Stomach smooth muscle (tissue), 2 donors: ENCODE results near the gene RAB23.
"Not testable (repeated sequence)": the region's sequence is repeated elsewhere in the genome, so short reads cannot be mapped to it uniquely, and the experiment has no call there.

Experiments used
- H3K27ac ChIP-seq: one replicate; pipeline ENCODE4 v1.7.0; 2013; ENCODE audit warnings: mild to moderate bottlenecking, low read length, inconsistent platforms
- H3K27me3 ChIP-seq, 2 donors: one replicate each; pipeline ENCODE4 v1.7.0; 2013; ENCODE audit warnings: low read length in 2 of 2; ENCODE audit not compliant: insufficient read depth in 2 of 2, control insufficient read depth in 1 of 2
- H3K36me3 ChIP-seq, 2 donors: one replicate each; pipeline ENCODE4 v1.7.0; 2013; ENCODE audit warnings: low read length in 2 of 2; ENCODE audit not compliant: control insufficient read depth in 2 of 2, insufficient read depth in 2 of 2
- H3K4me1 ChIP-seq: one replicate; pipeline ENCODE4 v1.7.0; 2013; ENCODE audit warnings: low read length; ENCODE audit not compliant: control insufficient read depth, insufficient read depth
- H3K4me3 ChIP-seq, 2 donors: one replicate each; pipeline ENCODE4 v1.7.0; 2013; ENCODE audit warnings: low read length in 2 of 2
- H3K9ac ChIP-seq, 2 donors: one replicate each; pipeline ENCODE4 v1.7.0; 2013; ENCODE audit warnings: low read length in 2 of 2, mild to moderate bottlenecking in 1 of 2
- H3K9me3 ChIP-seq, 2 donors: one replicate each; pipeline ENCODE4 v1.7.0; 2013; ENCODE audit warnings: low read length in 2 of 2; ENCODE audit not compliant: control insufficient read depth in 2 of 2
- donor health status: healthy.
- donor health status: Pancreatic carcinoma.

Gene RAB23

GRCh38 chr6:57256541-57256940, 34.4 kb upstream of the RAB23 start:
- no peaks in the 10 kb centered on the region for H3K36me3 ChIP-seq
- H3K27ac ChIP-seq: peak overlapping the region; percentile 98
- peak overlapping the region in 1 of 2 donors; percentile 41 for H3K9ac ChIP-seq
- H3K4me3 ChIP-seq: no peak overlapping the region
- no peaks in the 10 kb centered on the region for H3K9me3 ChIP-seq
- H3K4me1 ChIP-seq: peaks cover 40% of the 10 kb centered on the region
- H3K27me3 ChIP-seq: no peaks in the 10 kb centered on the region

- Histone ChIP-seq H3K9me3 (no peaks in the 10 kb centered on the region), H3K9ac (no peak overlapping the region), H3K4me1 (peaks cover 34% of the 10 kb centered on the region), H3K27ac (no peak overlapping the region), H3K4me3 (no peak overlapping the region), H3K27me3 (no peaks in the 10 kb centered on the region), H3K36me3 (no peaks in the 10 kb centered on the region)
Observed at GRCh38 chr6:57255451-57256169, 33.5 kb upstream of the RAB23 start.

- H3K36me3 ChIP-seq: no peaks in the 10 kb centered on the region
Observed at GRCh38 chr6:57254055-57254717, 32.1 kb upstream of the RAB23 start.

GRCh38 chr6:57252975-57253374, 30.9 kb upstream of the RAB23 start:
- peak overlapping the region; percentile 63 for H3K27ac ChIP-seq
- H3K9ac ChIP-seq: no peak overlapping the region
- no peaks in the 10 kb centered on the region for H3K36me3 ChIP-seq
- peaks cover 24% of the 10 kb centered on the region for H3K4me1 ChIP-seq
- no peak overlapping the region for H3K4me3 ChIP-seq
- no peaks in the 10 kb centered on the region for H3K27me3 ChIP-seq
- no peaks in the 10 kb centered on the region for H3K9me3 ChIP-seq

More at GRCh38 chr6:57254055-57254717, 32.1 kb upstream of the RAB23 start:
- Histone ChIP-seq H3K4me1 (peaks cover 30% of the 10 kb centered on the region), H3K4me3 (no peak overlapping the region), H3K27me3 (no peaks in the 10 kb centered on the region), H3K9ac (no peak overlapping the region), H3K27ac (peak overlapping the region; percentile 63), H3K9me3 (no peaks in the 10 kb centered on the region)

- Histone ChIP-seq H3K4me1 (peaks cover 17% of the 10 kb centered on the region), H3K9ac (no peak overlapping the region), H3K4me3 (no peak overlapping the region), H3K36me3 (no peaks in the 10 kb centered on the region), H3K27ac (peak overlapping the region; percentile 63), H3K9me3 (no peaks in the 10 kb centered on the region), H3K27me3 (no peaks in the 10 kb centered on the region)
Observed at GRCh38 chr6:57252137-57252536, 30.0 kb upstream of the RAB23 start.

- H3K27me3 ChIP-seq: no peaks in the 10 kb centered on the region
- no peaks in the 10 kb centered on the region for H3K36me3 ChIP-seq
- H3K9me3 ChIP-seq: no peaks in the 10 kb centered on the region
- no peak overlapping the region for H3K9ac ChIP-seq
- H3K4me3 ChIP-seq: no peak overlapping the region
- H3K4me1 ChIP-seq: peaks cover 17% of the 10 kb centered on the region
- H3K27ac ChIP-seq: no peak overlapping the region
Observed at GRCh38 chr6:57250348-57250747, 28.2 kb upstream of the RAB23 start.

GRCh38 chr6:57248311-57248895, 26.3 kb upstream of the RAB23 start:
- H3K27ac ChIP-seq: no peak overlapping the region
- peaks cover 5% of the 10 kb centered on the region for H3K4me1 ChIP-seq
- no peaks in the 10 kb centered on the region for H3K27me3 ChIP-seq
- H3K4me3 ChIP-seq: no peak overlapping the region
- no peaks in the 10 kb centered on the region for H3K36me3 ChIP-seq
- no peaks in the 10 kb centered on the region for H3K9me3 ChIP-seq
- no peak overlapping the region for H3K9ac ChIP-seq

GRCh38 chr6:57247603-57248002, 25.5 kb upstream of the RAB23 start:
- H3K4me3 ChIP-seq: no peak overlapping the region
- H3K27ac ChIP-seq: no peak overlapping the region
- no peaks in the 10 kb centered on the region for H3K4me1 ChIP-seq
- no peak overlapping the region for H3K9ac ChIP-seq
- no peaks in the 10 kb centered on the region for H3K9me3 ChIP-seq
- no peaks in the 10 kb centered on the region for H3K36me3 ChIP-seq
- H3K27me3 ChIP-seq: no peaks in the 10 kb centered on the region

GRCh38 chr6:57246307-57246706, 24.2 kb upstream of the RAB23 start:
- Histone ChIP-seq H3K27me3 (no peaks in the 10 kb centered on the region), H3K9me3 (no peaks in the 10 kb centered on the region), H3K9ac (no peak overlapping the region), H3K4me1 (no peaks in the 10 kb centered on the region), H3K27ac (no peak overlapping the region), H3K36me3 (no peaks in the 10 kb centered on the region), H3K4me3 (no peak overlapping the region)

GRCh38 chr6:57243954-57244353, 21.8 kb upstream of the RAB23 start:
- H3K9ac ChIP-seq: no peak overlapping the region
- no peak overlapping the region for H3K27ac ChIP-seq

GRCh38 chr6:57243526-57243925, 21.4 kb upstream of the RAB23 start:
- not testable (repeated sequence) for H3K36me3 ChIP-seq, H3K27me3 ChIP-seq, H3K4me3 ChIP-seq, H3K9ac ChIP-seq, H3K27ac ChIP-seq, H3K4me1 ChIP-seq, H3K9me3 ChIP-seq

More at GRCh38 chr6:57243954-57244353, 21.8 kb upstream of the RAB23 start:
- H3K27me3 ChIP-seq: no peaks in the 10 kb centered on the region
- no peaks in the 10 kb centered on the region for H3K9me3 ChIP-seq
- no peaks in the 10 kb centered on the region for H3K4me1 ChIP-seq
- H3K36me3 ChIP-seq: no peaks in the 10 kb centered on the region
- H3K4me3 ChIP-seq: no peak overlapping the region
